ENCODE results near the gene MGP.

The MGP gene

DNA sequence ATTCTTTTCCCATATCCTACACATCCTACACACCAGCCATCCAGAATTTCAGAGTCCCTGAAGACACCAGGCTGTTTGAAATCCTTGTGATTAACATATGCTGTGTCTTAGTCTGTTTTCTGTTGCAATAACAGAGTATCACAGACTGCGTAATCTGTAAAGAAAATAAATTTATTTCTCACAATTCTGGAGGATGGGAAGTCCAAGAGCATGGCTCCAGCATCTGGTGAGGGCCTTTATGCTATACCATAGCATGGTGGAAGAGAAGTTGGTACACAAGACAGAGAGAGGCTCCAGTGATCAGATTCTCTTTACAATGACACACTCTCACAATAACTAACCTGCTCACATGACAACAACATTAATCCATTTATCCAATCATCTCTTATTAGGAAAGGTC is 46.4 kb downstream of the MGP start:
- H3K36me3 ChIP-seq (ENCODE audit: control insufficient read depth in 2 of 2, insufficient read depth in 1 of 2, low read length in 2 of 2): no peaks in the 10 kb centered on the region
- no peaks in the 10 kb centered on the region for H3K9me3 ChIP-seq (ENCODE audit: control insufficient read depth, insufficient read depth, low read depth, low read length)
- H3K27ac ChIP-seq (ENCODE audit: extremely low read depth, low read depth, low read length): no peak overlapping the region
- ChIA-PET POLR2A (no interaction called here), CTCF (interaction anchor here (0.6 kb wide), 1 partner anchor 34 kb away, joined by 3 read pairs; no protein-coding TSS in a partner anchor)
- TF ChIP-seq MYNN (tag by site-specific recombination; IDR thresholded peaks at IDR 0.05; ENCODE audit: borderline replicate concordance) (no peak), ZXDB (tag by site-specific recombination; IDR thresholded peaks at IDR 0.05) (no peak), ZNF292 (tag by site-specific recombination; IDR thresholded peaks at IDR 0.05; ENCODE audit: borderline replicate concordance, low read depth) (no peak)
- TF ChIP-seq, protein P1, sequence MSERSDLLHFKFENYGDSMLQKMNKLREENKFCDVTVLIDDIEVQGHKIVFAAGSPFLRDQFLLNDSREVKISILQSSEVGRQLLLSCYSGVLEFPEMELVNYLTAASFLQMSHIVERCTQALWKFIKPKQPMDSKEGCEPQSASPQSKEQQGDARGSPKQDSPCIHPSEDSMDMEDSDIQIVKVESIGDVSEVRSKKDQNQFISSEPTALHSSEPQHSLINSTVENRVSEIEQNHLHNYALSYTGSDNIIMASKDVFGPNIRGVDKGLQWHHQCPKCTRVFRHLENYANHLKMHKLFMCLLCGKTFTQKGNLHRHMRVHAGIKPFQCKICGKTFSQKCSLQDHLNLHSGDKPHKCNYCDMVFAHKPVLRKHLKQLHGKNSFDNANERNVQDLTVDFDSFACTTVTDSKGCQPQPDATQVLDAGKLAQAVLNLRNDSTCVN (tag by site-specific recombination; optimal IDR thresholded peaks at IDR 0.05): no peak
- TF ChIP-seq, protein P2, sequence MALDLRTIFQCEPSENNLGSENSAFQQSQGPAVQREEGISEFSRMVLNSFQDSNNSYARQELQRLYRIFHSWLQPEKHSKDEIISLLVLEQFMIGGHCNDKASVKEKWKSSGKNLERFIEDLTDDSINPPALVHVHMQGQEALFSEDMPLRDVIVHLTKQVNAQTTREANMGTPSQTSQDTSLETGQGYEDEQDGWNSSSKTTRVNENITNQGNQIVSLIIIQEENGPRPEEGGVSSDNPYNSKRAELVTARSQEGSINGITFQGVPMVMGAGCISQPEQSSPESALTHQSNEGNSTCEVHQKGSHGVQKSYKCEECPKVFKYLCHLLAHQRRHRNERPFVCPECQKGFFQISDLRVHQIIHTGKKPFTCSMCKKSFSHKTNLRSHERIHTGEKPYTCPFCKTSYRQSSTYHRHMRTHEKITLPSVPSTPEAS (tag by site-specific recombination; IDR thresholded peaks at IDR 0.05): no peak
- H3K4me1 ChIP-seq (ENCODE audit: control insufficient read depth, insufficient read depth, low read length): no peaks in the 10 kb centered on the region; the same call in 1 of the 2 replicates
- no peak overlapping the region for H3K4me3 ChIP-seq (ENCODE audit: low read depth, low read length)

DNA sequence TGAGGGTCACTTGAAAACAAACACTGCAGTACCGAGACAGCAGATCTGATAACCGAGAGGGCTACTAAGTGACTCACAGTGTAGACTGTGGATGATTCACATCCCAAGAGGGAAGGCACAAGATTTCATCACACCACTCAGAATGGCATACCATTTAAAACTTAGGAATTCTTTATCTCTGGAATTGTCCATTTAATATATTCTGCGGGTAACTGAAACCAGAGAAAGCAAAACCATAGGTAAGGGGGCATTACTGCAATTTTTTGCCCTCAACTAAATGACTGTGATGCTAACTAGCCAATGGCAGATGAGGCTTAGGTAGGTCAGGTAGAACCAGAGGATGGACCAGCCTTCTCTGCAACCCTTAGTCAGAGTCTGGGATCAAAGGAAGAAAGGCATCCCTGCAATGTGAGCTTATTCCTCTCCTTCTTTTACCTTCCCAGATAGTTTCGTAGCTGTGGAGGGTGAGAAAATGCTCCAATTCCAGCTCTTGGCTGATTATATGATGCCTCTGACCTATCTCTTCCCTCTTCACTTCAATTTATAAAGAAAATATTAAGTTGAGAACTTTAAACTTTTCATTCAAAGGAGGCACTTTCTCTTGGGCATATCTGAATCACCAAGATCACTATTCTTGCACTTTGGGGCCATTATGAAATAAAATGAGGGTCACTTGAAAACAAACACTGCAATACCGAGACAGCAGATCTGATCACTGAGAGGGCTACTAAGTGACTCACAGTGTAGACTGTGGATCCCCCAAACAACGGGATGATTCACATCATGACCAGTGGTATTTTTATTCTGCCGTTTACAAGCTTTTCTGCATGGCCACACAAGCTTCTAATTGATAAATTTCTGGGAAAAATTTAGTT is 49.1 kb downstream of the MGP start:
- Histone ChIP-seq H3K27ac (ENCODE audit: extremely low read depth, low read depth, low read length) (no peak overlapping the region), H3K4me3 (ENCODE audit: low read depth, low read length) (no peak overlapping the region), H3K9me3 (ENCODE audit: control insufficient read depth, insufficient read depth, low read depth, low read length) (no peaks in the 10 kb centered on the region), H3K36me3 (ENCODE audit: control insufficient read depth in 2 of 2, insufficient read depth in 1 of 2, low read length in 2 of 2) (no peaks in the 10 kb centered on the region), H3K4me1 (ENCODE audit: control insufficient read depth, insufficient read depth, low read length) (no peaks in the 10 kb centered on the region; the same call in 1 of the 2 replicates)
- CTCF ChIA-PET: interaction anchor here (0.6 to 1.3 kb wide), 5 partner anchors 9 to 1813 kb away, joined by 3 read pairs; no protein-coding TSS in a partner anchor
- POLR2A ChIA-PET: no interaction called here
- TF ChIP-seq, protein P3, sequence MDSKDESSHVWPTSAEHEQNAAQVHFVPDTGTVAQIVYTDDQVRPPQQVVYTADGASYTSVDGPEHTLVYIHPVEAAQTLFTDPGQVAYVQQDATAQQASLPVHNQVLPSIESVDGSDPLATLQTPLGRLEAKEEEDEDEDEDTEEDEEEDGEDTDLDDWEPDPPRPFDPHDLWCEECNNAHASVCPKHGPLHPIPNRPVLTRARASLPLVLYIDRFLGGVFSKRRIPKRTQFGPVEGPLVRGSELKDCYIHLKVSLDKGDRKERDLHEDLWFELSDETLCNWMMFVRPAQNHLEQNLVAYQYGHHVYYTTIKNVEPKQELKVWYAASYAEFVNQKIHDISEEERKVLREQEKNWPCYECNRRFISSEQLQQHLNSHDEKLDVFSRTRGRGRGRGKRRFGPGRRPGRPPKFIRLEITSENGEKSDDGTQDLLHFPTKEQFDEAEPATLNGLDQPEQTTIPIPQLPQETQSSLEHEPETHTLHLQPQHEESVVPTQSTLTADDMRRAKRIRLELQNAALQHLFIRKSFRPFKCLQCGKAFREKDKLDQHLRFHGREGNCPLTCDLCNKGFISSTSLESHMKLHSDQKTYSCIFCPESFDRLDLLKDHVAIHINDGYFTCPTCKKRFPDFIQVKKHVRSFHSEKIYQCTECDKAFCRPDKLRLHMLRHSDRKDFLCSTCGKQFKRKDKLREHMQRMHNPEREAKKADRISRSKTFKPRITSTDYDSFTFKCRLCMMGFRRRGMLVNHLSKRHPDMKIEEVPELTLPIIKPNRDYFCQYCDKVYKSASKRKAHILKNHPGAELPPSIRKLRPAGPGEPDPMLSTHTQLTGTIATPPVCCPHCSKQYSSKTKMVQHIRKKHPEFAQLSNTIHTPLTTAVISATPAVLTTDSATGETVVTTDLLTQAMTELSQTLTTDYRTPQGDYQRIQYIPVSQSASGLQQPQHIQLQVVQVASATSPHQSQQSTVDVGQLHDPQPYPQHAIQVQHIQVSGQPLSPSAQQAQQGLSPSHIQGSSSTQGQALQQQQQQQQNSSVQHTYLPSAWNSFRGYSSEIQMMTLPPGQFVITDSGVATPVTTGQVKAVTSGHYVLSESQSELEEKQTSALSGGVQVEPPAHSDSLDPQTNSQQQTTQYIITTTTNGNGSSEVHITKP (tag by site-specific recombination; IDR thresholded peaks at IDR 0.05): peak; percentile 33; the same call in 1 of the 2 replicates
- no peak for TF ChIP-seq ZNF707 (tag by site-specific recombination; IDR thresholded peaks at IDR 0.05)

DNA sequence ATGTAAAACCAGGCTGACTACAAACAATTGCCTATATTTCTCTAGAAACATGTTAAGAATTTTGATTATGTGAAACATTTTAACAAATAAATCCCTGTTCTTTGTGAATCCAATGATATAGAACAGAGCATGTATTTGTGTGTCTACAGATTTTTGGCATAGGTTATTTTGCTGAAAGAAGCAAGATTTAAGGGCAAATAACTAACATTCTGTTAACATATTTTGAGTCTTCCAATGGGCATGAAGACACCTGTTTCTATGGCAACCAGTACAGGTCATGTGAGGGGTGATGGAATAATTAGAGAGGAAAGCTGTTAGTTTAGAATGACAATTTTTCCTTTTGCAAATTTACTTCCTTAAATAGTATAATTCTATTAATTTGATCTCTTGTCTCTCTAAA is 51.1 kb downstream of the MGP start:
- TF ChIP-seq ZNF600 (tag by site-specific recombination; IDR thresholded peaks at IDR 0.05) (no peak), SP3 (tag by site-specific recombination; IDR thresholded peaks at IDR 0.05) (no peak), ZNF629 (tag by site-specific recombination; IDR thresholded peaks at IDR 0.05) (no peak), ZNF701 (tag by site-specific recombination; IDR thresholded peaks at IDR 0.05) (no peak), ZNF341 (tag by site-specific recombination; IDR thresholded peaks at IDR 0.05; ENCODE audit: low read depth) (no peak), ZNF169 (tag by site-specific recombination; IDR thresholded peaks at IDR 0.05) (no peak)
- TF ChIP-seq, protein P4, sequence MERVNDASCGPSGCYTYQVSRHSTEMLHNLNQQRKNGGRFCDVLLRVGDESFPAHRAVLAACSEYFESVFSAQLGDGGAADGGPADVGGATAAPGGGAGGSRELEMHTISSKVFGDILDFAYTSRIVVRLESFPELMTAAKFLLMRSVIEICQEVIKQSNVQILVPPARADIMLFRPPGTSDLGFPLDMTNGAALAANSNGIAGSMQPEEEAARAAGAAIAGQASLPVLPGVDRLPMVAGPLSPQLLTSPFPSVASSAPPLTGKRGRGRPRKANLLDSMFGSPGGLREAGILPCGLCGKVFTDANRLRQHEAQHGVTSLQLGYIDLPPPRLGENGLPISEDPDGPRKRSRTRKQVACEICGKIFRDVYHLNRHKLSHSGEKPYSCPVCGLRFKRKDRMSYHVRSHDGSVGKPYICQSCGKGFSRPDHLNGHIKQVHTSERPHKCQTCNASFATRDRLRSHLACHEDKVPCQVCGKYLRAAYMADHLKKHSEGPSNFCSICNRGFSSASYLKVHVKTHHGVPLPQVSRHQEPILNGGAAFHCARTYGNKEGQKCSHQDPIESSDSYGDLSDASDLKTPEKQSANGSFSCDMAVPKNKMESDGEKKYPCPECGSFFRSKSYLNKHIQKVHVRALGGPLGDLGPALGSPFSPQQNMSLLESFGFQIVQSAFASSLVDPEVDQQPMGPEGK (tag by site-specific recombination; IDR thresholded peaks at IDR 0.05): no peak
- H3K9me3 ChIP-seq (ENCODE audit: control insufficient read depth, insufficient read depth, low read depth, low read length): no peaks in the 10 kb centered on the region
- ChIA-PET POLR2A (interaction anchor here (0.5 to 1.3 kb wide), 2 partner anchors 31 to 71 kb away, joined by 3 to 5 read pairs; partner anchors contain the start of genes C12orf60 and WBP11), CTCF (interaction anchor here (0.5 to 1.8 kb wide), 5 partner anchors 9 to 112 kb away, joined by 3 to 6 read pairs (median 3); no protein-coding TSS in a partner anchor)
- no peaks in the 10 kb centered on the region for H3K36me3 ChIP-seq (ENCODE audit: control insufficient read depth in 2 of 2, insufficient read depth in 1 of 2, low read length in 2 of 2)
- no peak overlapping the region for H3K27ac ChIP-seq (ENCODE audit: extremely low read depth, low read depth, low read length)
- no peak overlapping the region for H3K4me3 ChIP-seq (ENCODE audit: low read depth, low read length)
- no peaks in the 10 kb centered on the region; the same call in 1 of the 2 replicates for H3K4me1 ChIP-seq (ENCODE audit: control insufficient read depth, insufficient read depth, low read length)
